ENCODE data around the gene TEX11. TPM values are rescaled to one million over a fixed set of nuclear protein-coding genes. Genes with fewer than 3 reads are reported as not detected.

Gene TEX11
- polyA plus RNA-seq: under 1 TPM in 3 of 4 donors, not detected in 1; 0.04 to 0.54 (median 0.04) TPM
- long read RNA-seq, donor 1: 0 reads
- long read RNA-seq, donor 2: 0 reads
- long read RNA-seq, donor 3: 0 reads
- long read RNA-seq, donor 4: 0 reads
- long read RNA-seq, donor 5: 0 reads
- long read RNA-seq, donor 6: 0 reads
- long read RNA-seq, donor 7: 0 reads
- long read RNA-seq, donor 8: 0 reads
- long read RNA-seq, donor 9: 0 reads
- long read RNA-seq, donor 10: 0 reads

DNA sequence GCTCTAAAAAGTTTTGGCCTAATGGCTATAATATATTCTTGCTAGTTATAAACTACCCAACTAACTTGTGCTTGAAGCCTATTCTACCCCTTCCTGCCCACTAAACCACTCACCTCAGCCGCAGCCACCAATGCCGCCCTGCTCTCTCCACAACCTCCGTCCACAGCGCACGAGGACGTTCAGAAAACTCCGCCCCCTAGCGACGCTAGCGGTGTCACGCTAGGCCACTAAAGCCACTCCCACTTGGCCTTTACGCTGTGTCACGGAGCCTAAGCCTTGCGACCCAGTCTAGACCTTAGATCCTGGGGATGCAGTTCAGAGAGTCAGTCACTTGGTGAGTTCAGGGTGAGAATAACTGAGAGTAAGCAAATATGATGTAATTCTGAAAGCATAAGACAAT, at the start of gene TEX11:
Gene TEX11 (minus strand): TSS at position 171 of the 400 bp plus-strand sequence. CDS start 922 bp downstream, outside the sequence.
- WGBS, 3 donors: 78 to 90% (median 88%) methylated on average over 14 of the region's 14 CpGs
- Histone ChIP-seq H3K9me3 (ENCODE audit: control insufficient read depth in 2 of 2, insufficient read depth in 1 of 2, low read depth in 1 of 2, low read length in 1 of 2) (no peaks in the 10 kb centered on the region), H3K36me3 (ENCODE audit: control insufficient read depth in 3 of 3, insufficient read depth in 2 of 3, low read depth in 1 of 3, low read length in 3 of 3) (no peaks in the 10 kb centered on the region), H3K27me3 (ENCODE audit: control insufficient read depth in 3 of 3, insufficient read depth in 3 of 3, low read length in 3 of 3) (no peaks in the 10 kb centered on the region), H3K4me3 (ENCODE audit: low read depth in 1 of 3, low read length in 3 of 3) (no peak within 1 kb of the TSS), H3K4me1 (ENCODE audit: control insufficient read depth in 3 of 3, insufficient read depth in 2 of 3, low read depth in 1 of 3, low read length in 2 of 3) (no peaks in the 10 kb centered on the region), H3K27ac (ENCODE audit: low read depth in 1 of 3, low read length in 2 of 3) (no peak within 1 kb of the TSS)
- no peak for FAIRE-seq
- no peak for DNase-seq

DNA sequence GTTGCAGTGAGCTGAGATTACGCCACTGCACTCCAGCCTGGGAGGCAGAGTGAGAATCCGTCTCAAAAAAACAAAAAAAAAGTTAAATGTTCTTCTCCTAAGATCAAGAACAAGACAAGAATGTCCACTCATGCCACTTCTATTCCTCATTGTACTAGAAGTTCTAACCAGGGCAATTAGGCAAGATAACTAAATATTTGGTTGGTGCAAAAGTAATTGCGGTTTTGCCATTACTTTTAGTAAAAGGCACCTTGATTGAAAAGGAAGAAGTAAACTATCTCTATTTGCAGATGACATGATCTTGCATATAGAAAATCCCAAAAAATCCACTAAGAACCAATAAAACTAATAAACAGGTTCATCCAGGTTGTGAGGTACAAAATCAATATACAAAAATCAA, 46.4 kb upstream of the TEX11 start:
- Histone ChIP-seq H3K4me3 (ENCODE audit: low read depth in 1 of 3, low read length in 3 of 3) (no peak overlapping the region), H3K27ac (ENCODE audit: low read depth in 1 of 3, low read length in 2 of 3) (no peak overlapping the region), H3K9me3 (ENCODE audit: control insufficient read depth in 2 of 2, insufficient read depth in 1 of 2, low read depth in 1 of 2, low read length in 1 of 2) (no peaks in the 10 kb centered on the region), H3K36me3 (ENCODE audit: control insufficient read depth in 3 of 3, insufficient read depth in 2 of 3, low read depth in 1 of 3, low read length in 3 of 3) (no peaks in the 10 kb centered on the region), H3K27me3 (ENCODE audit: control insufficient read depth in 3 of 3, insufficient read depth in 3 of 3, low read length in 3 of 3) (no peaks in the 10 kb centered on the region), H3K4me1 (ENCODE audit: control insufficient read depth in 3 of 3, insufficient read depth in 2 of 3, low read depth in 1 of 3, low read length in 2 of 3) (no peaks in the 10 kb centered on the region)
- WGBS, 3 donors: 85 to 97% (median 95%) methylated on average over 2 to 3 of the region's 3 CpGs
- no peak for FAIRE-seq
- DNase-seq: no peak

DNA sequence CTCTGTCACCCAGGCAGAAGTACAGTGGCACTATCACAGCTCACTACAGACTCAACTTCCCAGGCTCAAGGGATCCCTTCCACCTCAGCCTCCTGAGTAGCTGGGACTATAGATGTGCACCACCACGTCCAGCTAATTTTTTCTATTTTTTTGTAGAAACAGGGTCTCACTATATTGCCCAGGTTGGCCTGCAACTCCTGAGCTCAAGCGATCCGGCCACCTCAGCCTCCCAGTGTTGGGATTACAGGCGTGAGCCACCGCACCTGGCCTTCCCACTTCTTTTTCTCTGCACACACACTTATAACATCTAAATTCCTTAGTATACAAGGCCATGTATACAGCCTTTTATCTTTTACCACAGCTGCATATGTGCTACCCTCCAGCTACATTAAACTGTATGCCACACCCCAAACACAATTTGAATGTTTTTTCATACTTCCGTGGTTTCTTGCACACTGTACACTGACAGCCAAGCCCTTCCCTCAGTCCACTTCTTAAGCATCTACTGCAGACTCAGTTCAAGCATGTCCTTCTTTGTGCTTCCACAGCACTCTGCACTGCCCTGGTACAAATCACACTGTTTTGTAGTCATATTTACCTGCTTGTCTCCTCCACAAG, 15.9 kb upstream of the TEX11 start:
- Histone ChIP-seq H3K36me3 (ENCODE audit: control insufficient read depth in 3 of 3, insufficient read depth in 2 of 3, low read depth in 1 of 3, low read length in 3 of 3) (no peaks in the 10 kb centered on the region), H3K4me3 (ENCODE audit: low read depth in 1 of 3, low read length in 3 of 3) (no peak overlapping the region), H3K4me1 (ENCODE audit: control insufficient read depth in 3 of 3, insufficient read depth in 2 of 3, low read depth in 1 of 3, low read length in 2 of 3) (no peaks in the 10 kb centered on the region), H3K27ac (ENCODE audit: low read depth in 1 of 3, low read length in 2 of 3) (no peak overlapping the region), H3K27me3 (ENCODE audit: control insufficient read depth in 3 of 3, insufficient read depth in 3 of 3, low read length in 3 of 3) (no peaks in the 10 kb centered on the region), H3K9me3 (ENCODE audit: control insufficient read depth in 2 of 2, insufficient read depth in 1 of 2, low read depth in 1 of 2, low read length in 1 of 2) (no peaks in the 10 kb centered on the region)
- FAIRE-seq (no peak), DNase-seq (no peak)
- 74 to 86% (median 86%) methylated on average over 6 of the region's 6 CpGs for WGBS, 3 donors

- FAIRE-seq (peak; percentile 79), DNase-seq (no peak)
- H3K4me1 ChIP-seq (ENCODE audit: control insufficient read depth in 3 of 3, insufficient read depth in 2 of 3, low read depth in 1 of 3, low read length in 2 of 3): no peaks in the 10 kb centered on the region
- H3K27me3 ChIP-seq (ENCODE audit: control insufficient read depth in 3 of 3, insufficient read depth in 3 of 3, low read length in 3 of 3): no peaks in the 10 kb centered on the region
- H3K27ac ChIP-seq (ENCODE audit: low read depth in 1 of 3, low read length in 2 of 3): no peak overlapping the region
- H3K4me3 ChIP-seq (ENCODE audit: low read depth in 1 of 3, low read length in 3 of 3): no peak overlapping the region
- 16 to 18% (median 17%) methylated on average over 5 of the region's 5 CpGs for WGBS, 3 donors
- no peaks in the 10 kb centered on the region for H3K36me3 ChIP-seq (ENCODE audit: control insufficient read depth in 3 of 3, insufficient read depth in 2 of 3, low read depth in 1 of 3, low read length in 3 of 3)
- H3K9me3 ChIP-seq (ENCODE audit: control insufficient read depth in 2 of 2, insufficient read depth in 1 of 2, low read depth in 1 of 2, low read length in 1 of 2): no peaks in the 10 kb centered on the region
Observed at GRCh38 chrX:70922774-70923473, 14.4 kb upstream of the TEX11 start.

DNA sequence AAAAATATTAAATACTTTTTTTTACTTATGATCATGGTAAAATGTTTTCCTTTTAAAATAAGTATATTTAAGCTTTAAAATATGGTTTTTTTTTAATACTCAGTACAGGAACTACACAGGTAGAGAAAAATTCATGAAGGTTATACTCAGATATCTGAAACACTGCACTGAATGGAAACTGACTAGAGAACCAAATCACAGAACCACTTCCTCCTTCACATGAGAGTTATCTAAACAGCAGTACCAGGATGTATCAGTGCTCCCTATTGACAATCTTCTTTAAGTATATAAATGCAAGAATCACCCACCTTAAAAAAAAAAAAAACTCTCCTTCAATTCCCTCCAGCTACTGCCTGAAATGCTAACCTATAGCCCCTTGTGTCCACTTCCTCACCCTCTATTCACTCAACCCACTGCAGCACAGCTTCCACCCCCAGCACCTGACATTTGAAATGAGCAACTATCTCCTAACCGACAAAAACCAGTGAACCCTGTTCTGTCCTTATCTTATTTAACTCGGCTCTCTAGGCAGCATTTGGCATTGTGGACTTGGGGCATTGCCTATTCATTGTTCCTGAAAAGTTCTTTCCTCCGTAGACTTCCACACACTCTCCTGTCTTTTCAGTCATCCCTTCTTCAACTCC, 13.3 kb upstream of the TEX11 start:
- 0 to 21% (median 13%) methylated on average over 3 of the region's 3 CpGs for WGBS, 3 donors
- FAIRE-seq (no peak), DNase-seq (no peak)
- Histone ChIP-seq H3K9me3 (ENCODE audit: control insufficient read depth in 2 of 2, insufficient read depth in 1 of 2, low read depth in 1 of 2, low read length in 1 of 2) (no peaks in the 10 kb centered on the region), H3K4me1 (ENCODE audit: control insufficient read depth in 3 of 3, insufficient read depth in 2 of 3, low read depth in 1 of 3, low read length in 2 of 3) (no peaks in the 10 kb centered on the region), H3K27me3 (ENCODE audit: control insufficient read depth in 3 of 3, insufficient read depth in 3 of 3, low read length in 3 of 3) (no peaks in the 10 kb centered on the region), H3K4me3 (ENCODE audit: low read depth in 1 of 3, low read length in 3 of 3) (no peak overlapping the region), H3K36me3 (ENCODE audit: control insufficient read depth in 3 of 3, insufficient read depth in 2 of 3, low read depth in 1 of 3, low read length in 3 of 3) (no peaks in the 10 kb centered on the region), H3K27ac (ENCODE audit: low read depth in 1 of 3, low read length in 2 of 3) (no peak overlapping the region)

DNA sequence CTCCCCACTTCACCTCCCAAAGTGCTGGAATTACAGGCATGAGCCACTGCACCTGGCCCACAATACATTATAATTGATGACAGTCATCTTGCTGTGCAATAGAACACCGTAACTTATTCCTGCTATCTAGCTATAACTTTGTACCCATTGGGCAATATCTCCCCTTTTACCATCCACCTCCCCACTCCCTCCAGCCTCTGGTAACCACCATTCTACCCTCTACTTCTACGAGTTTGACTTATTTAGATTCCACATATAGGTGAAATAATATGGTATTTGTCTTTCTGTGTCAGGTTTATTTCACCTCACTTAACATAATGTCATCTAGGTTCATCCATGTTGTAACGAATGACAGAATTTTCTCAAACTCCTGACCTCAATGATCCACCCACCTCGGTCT, 8.2 kb upstream of the TEX11 start:
- DNase-seq (no peak), FAIRE-seq (no peak)
- Histone ChIP-seq H3K4me3 (ENCODE audit: low read depth in 1 of 3, low read length in 3 of 3) (no peak overlapping the region), H3K27me3 (ENCODE audit: control insufficient read depth in 3 of 3, insufficient read depth in 3 of 3, low read length in 3 of 3) (no peaks in the 10 kb centered on the region), H3K4me1 (ENCODE audit: control insufficient read depth in 3 of 3, insufficient read depth in 2 of 3, low read depth in 1 of 3, low read length in 2 of 3) (no peaks in the 10 kb centered on the region), H3K36me3 (ENCODE audit: control insufficient read depth in 3 of 3, insufficient read depth in 2 of 3, low read depth in 1 of 3, low read length in 3 of 3) (no peaks in the 10 kb centered on the region), H3K27ac (ENCODE audit: low read depth in 1 of 3, low read length in 2 of 3) (no peak overlapping the region), H3K9me3 (ENCODE audit: control insufficient read depth in 2 of 2, insufficient read depth in 1 of 2, low read depth in 1 of 2, low read length in 1 of 2) (no peaks in the 10 kb centered on the region)
- WGBS, 3 donors: 71 to 84% (median 79%) methylated on average over 4 of the region's 4 CpGs

DNA sequence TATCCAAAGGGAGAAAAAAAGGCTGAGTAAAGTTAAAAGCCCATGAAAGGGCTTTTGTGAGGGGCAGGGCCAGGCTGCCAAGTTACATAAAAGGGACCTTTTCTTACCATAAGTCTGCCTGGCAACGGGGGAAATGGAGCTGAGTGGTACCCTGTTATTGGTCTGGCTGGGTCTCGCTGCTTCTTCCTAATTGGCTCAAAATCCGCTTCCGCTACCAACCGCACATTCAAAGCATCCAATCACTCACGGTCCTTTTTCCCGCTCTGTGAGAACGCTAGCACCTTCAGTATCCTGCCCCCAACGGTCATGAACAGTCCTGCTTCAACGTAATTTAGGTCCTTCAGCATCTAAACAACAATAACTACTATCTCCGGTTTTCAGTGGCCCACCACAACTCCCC, 611 bp downstream of the TEX11 start:
- Histone ChIP-seq H3K9me3 (ENCODE audit: control insufficient read depth in 2 of 2, insufficient read depth in 1 of 2, low read depth in 1 of 2, low read length in 1 of 2) (no peaks in the 10 kb centered on the region), H3K27ac (ENCODE audit: low read depth in 1 of 3, low read length in 2 of 3) (no peak overlapping the region), H3K27me3 (ENCODE audit: control insufficient read depth in 3 of 3, insufficient read depth in 3 of 3, low read length in 3 of 3) (no peaks in the 10 kb centered on the region), H3K4me1 (ENCODE audit: control insufficient read depth in 3 of 3, insufficient read depth in 2 of 3, low read depth in 1 of 3, low read length in 2 of 3) (no peaks in the 10 kb centered on the region), H3K4me3 (ENCODE audit: low read depth in 1 of 3, low read length in 3 of 3) (no peak overlapping the region), H3K36me3 (ENCODE audit: control insufficient read depth in 3 of 3, insufficient read depth in 2 of 3, low read depth in 1 of 3, low read length in 3 of 3) (no peaks in the 10 kb centered on the region)
- no peak for DNase-seq
- FAIRE-seq: no peak
- 83 to 90% (median 88%) methylated on average over 11 of the region's 11 CpGs for WGBS, 3 donors

- 63 to 72% (median 67%) methylated on average over 7 of the region's 7 CpGs for WGBS, 3 donors
- no peak for FAIRE-seq
Observed at GRCh38 chrX:70901465-70901864, 7.0 kb downstream of the TEX11 start.

More at GRCh38 chrX:70901465-70901864, 7.0 kb downstream of the TEX11 start:
- no peak for DNase-seq
- H3K4me3 ChIP-seq (ENCODE audit: low read depth in 1 of 3, low read length in 3 of 3): no peak overlapping the region
- H3K36me3 ChIP-seq (ENCODE audit: control insufficient read depth in 3 of 3, insufficient read depth in 2 of 3, low read depth in 1 of 3, low read length in 3 of 3): no peaks in the 10 kb centered on the region
- H3K27me3 ChIP-seq (ENCODE audit: control insufficient read depth in 3 of 3, insufficient read depth in 3 of 3, low read length in 3 of 3): no peaks in the 10 kb centered on the region
- no peaks in the 10 kb centered on the region for H3K9me3 ChIP-seq (ENCODE audit: control insufficient read depth in 2 of 2, insufficient read depth in 1 of 2, low read depth in 1 of 2, low read length in 1 of 2)
- no peaks in the 10 kb centered on the region for H3K4me1 ChIP-seq (ENCODE audit: control insufficient read depth in 3 of 3, insufficient read depth in 2 of 3, low read depth in 1 of 3, low read length in 2 of 3)
- H3K27ac ChIP-seq (ENCODE audit: low read depth in 1 of 3, low read length in 2 of 3): no peak overlapping the region
